ENCODE data around the gene LYRM1.
"Not testable (repeated sequence)": the region's sequence is repeated elsewhere in the genome, so short reads cannot be mapped to it uniquely, and the experiment has no call there.

Gene LYRM1

GRCh38 chr16:20902426-20902825 is 1.9 kb downstream of the LYRM1 start:
- no peak for FAIRE-seq

GRCh38 chr16:20903116-20903898 is 2.7 kb downstream of the LYRM1 start:
- no peak for FAIRE-seq

GRCh38 chr16:20903899-20904506 is 3.4 kb downstream of the LYRM1 start:
- FAIRE-seq = no peak

DNA sequence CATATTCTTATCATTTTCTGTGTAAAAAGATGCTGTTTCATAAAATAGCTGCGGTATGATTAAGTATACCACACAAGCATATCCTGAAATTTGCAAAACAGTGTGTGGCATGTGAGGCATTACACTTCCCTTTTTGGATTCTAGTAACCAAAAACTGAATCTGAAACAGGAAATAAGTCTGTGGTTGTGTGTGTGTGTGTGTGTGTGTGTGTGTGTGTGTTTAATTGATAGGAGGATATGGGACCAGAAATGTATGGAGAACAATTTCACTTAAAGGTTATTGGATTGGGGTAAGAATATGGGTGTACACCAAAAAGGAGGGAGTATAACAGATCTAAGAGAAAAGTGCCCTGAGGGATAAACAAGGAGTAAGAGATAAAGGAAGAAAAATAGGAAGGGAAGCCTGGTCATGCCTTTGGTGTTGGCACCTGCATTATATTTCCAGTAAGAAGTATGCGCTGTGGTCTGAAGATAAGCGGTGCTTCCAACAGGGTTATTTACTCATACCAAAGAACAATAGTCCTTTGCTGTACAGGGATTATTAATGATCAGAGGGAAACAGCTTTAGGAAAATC is 4.0 kb downstream of the LYRM1 start:
- no peak for FAIRE-seq

GRCh38 chr16:20905576-20905975 is 5.0 kb downstream of the LYRM1 start:
- FAIRE-seq = no peak

- no peak for FAIRE-seq
These were observed 6.0 kb downstream of the LYRM1 start for GRCh38 chr16:20906341-20907255.

GRCh38 chr16:20910781-20911321 is 10.3 kb downstream of the LYRM1 start:
- no peak for FAIRE-seq

GRCh38 chr16:20911361-20911760 is 10.8 kb downstream of the LYRM1 start:
- no peak for FAIRE-seq

DNA sequence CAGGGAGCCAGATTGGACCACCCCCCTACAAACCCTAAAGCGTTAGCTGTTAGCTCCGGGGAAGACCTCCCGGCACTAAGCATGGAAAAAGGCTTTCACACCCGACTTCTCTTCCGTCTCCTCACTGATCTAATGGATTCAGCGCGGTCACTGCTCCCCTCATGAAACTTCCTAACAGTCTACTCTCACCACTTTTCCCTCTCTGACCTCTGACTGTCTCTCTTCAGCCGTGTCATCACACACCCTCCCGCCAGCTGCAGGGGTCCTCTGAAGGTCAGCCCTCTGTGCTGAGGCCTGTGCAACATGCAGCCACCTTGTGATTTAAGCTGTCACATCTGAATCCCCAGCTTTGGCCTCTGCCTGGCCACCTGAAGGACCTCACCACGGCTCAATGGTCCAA is 15.7 kb downstream of the LYRM1 start:
- no peak for FAIRE-seq

GRCh38 chr16:20916942-20917341 is 16.4 kb downstream of the LYRM1 start:
- FAIRE-seq = no peak

- no peak for FAIRE-seq
These were observed 18.1 kb downstream of the LYRM1 start for GRCh38 chr16:20918486-20919239.

GRCh38 chr16:20920091-20920490 is 19.5 kb downstream of the LYRM1 start:
- FAIRE-seq = no peak

- FAIRE-seq = peak; percentile 62
These were observed 20.2 kb downstream of the LYRM1 start for GRCh38 chr16:20920799-20921198.

DNA sequence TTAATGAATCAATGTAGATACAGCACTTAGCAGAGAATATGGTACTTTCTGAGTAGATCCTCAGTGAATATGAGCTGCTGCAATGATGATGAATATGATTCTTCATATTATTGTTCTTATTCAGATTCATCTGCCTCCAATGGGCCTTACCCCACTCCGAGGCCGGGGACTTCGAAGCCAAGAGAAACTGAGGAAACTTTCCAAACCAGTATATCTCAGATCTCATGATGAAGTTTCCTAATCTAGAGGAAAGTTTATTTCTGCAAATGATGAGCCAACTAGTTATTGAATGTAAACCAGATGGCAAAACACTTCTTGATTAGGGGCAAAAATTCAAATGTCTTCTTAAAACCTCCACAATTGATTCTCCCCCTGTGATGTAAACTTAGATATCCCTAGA is 23.3 kb downstream of the LYRM1 start:
- FAIRE-seq = no peak

DNA sequence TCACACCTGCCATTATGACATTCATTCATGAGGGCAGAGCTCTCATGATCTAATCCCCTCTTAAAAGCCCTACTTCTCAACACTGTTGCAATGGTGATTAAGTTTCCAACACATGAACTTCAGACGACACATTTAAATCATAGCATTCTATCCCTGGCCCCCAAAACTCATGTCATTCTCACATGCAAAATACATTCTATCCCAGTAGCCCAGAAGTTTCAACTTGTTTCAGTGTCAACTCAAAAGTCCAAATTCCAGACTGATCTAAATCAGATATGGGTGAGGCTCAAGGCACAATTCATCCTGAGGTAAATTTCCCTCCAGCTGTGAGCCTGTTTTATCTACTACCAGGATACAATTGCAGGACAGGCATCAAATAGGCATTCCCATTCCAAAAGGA is 25.2 kb downstream of the LYRM1 start:
- FAIRE-seq = no peak

- FAIRE-seq = no peak
These were observed 28.3 kb downstream of the LYRM1 start for GRCh38 chr16:20928774-20929411.

DNA sequence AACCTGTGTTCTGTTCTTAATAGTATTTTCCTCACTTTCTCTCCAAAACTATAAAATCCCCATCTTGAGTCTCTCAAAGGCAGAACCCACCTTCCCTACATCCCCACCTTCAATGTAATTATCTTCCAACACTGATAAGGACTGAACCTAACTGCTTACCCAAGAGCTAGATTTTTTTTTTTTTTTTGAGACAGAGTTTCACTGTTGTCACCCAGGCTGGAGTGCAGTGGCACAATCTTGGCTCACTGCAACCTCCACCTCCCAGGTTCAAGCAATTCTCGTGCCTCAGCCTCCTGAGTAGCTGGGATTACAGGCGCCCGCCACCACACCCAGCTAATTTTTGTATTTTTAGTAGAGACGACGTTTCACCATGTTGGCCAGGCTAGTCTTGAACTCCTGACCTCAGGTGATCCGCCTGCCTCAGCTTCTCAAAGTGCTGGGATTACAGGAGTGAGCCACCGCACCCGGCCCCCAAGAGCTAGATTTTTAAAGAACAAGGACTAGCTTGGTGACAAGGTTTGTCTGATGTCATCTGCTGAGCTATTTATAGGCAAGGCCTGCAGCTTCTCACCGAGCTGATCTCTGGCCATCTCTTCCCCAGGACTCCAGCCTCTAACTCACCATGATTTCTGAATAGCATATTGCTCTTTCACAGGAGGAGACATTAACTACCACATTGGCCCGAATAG is 29.2 kb downstream of the LYRM1 start:
- FAIRE-seq = not testable (repeated sequence)

GRCh38 chr16:20930365-20930690 is 29.8 kb downstream of the LYRM1 start:
- no peak for FAIRE-seq

DNA sequence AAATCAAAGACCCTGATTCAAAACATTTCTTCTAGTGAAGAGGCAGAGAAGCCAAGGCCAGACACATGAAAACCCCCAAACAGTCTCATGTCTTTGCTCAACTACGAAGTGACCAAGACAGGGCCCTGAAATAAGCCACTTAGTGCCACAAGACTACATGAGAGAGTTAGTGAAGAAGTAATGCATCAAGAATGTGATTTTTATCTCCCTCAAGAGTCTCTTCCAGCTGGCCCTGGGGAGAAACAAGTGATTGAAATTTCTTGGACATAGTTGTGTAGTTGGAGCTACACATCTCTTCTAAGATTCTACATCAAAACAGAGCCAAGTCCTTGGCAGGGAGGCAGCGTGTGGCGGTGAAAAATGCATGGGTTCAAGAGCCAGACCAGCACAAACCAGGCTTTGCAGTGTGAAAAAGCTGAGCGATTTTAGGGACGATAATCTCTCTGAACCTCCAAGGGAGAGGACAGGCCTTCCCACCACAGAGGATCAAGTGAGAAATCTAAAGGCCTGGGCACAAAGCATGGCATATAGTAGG is 30.6 kb downstream of the LYRM1 start:
- no peak for FAIRE-seq

DNA sequence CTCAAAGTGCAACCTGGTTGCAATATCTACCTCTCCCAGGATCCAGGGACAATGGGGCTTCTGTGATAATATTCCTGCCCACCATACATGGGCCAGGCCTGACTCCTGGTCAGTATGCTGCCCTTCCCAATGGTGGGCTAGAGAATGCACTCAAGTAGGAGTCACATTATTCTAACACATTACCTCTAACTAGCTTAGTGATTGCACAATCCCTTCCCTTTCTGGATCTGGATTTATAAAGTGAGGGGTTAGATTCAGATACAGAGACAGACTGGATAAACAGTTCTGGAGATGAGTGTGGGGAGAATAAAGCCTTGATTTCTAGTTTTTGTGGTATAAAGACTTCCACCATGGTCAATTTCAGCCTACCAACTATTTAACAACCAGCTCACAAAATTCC is 33.0 kb downstream of the LYRM1 start:
- no peak for FAIRE-seq

GRCh38 chr16:20937736-20938135 is 37.2 kb downstream of the LYRM1 start:
- no peak for FAIRE-seq

Measured in endometrium (tissue), 2 donors.